ENCODE measurements around the gene HGD. TPM values are rescaled to one million over a fixed set of nuclear protein-coding genes. Genes with fewer than 3 reads are reported as not detected.

Gene HGD
- total and polyA plus RNA-seq, 2 of the 13 experiments (the other 11 are each of a cell fraction or from before 2014, with no cell fraction given): 265 to 398 TPM

DNA sequence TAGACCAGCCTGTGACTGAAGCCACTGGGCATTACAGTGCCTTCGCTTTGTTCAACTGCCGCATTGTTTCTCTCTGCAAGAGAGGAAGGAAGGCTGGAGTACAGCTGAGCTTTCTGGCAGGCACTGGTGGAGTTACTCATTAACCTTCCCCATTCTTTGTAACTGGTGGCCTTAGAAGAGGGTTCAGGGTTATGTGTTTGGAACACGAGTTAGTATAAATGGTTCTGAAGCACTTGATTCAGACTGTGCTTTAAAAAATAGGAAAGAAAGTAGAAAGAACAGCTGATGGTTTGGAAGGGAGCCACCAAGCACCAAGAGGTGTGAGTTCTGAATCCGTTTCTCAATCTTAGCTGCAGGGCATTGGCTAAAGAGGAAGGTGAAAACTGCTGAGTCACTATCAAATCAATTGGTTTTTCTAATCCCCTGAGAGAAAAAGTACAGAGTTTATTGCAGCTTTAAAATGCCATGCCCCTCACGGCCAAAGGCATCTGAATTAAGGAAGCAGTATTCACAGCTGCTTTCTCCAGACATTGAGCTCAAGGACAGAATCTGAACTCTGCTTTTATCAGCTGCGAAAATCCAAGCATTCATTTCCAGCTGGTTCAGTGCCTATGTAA lies 3.6 kb downstream of the HGD start (continued):
- TF ChIP-seq EED (CRISPR knock-in tag; IDR thresholded peaks at IDR 0.05) (no peak), ZNF430 (CRISPR knock-in tag; IDR thresholded peaks at IDR 0.05) (no peak; the same call in 1 of the 2 replicates), ZBED4 (CRISPR knock-in tag; IDR thresholded peaks at IDR 0.05; ENCODE audit: borderline replicate concordance) (no peak), IKZF4 (CRISPR knock-in tag; IDR thresholded peaks at IDR 0.05; ENCODE audit: borderline replicate concordance, low read depth, not compliant biosample characterization) (no peak), GABPA (IDR thresholded peaks at IDR 0.05; ENCODE audit: low read depth, low read length) (no peak), GABPA (CRISPR knock-in tag; IDR thresholded peaks at IDR 0.05; ENCODE audit: low read depth) (0 out of 2 replicates have a peak, but pooled peaks have one; percentile 19), ZFP91 (CRISPR knock-in tag; IDR thresholded peaks at IDR 0.05; ENCODE audit: borderline replicate concordance) (no peak), ZNF770 (CRISPR knock-in tag; IDR thresholded peaks at IDR 0.05) (no peak; the same call in 1 of the 2 replicates), ZFYVE20 (CRISPR knock-in tag; IDR thresholded peaks at IDR 0.05; ENCODE audit: borderline replicate concordance, low read depth) (no peak), TGIF2 (CRISPR knock-in tag; IDR thresholded peaks at IDR 0.05) (no peak), ONECUT2 (CRISPR knock-in tag; IDR thresholded peaks at IDR 0.05) (peak; percentile 48; the same call in 1 of the 2 replicates), KAT2B (IDR thresholded peaks at IDR 0.05; ENCODE audit: borderline replicate concordance, low read depth, low read length) (no peak), NFIC (IDR thresholded peaks at IDR 0.05; ENCODE audit: low read length) (peak; percentile 79), GZF1 (CRISPR knock-in tag; IDR thresholded peaks at IDR 0.05) (no peak), REL (CRISPR knock-in tag; conservative IDR thresholded peaks at IDR 0.05) (no peak), MEF2D (CRISPR knock-in tag; IDR thresholded peaks at IDR 0.05) (peak; percentile 75; the same call in 1 of the 2 replicates), ZNF543 (CRISPR knock-in tag; IDR thresholded peaks at IDR 0.05) (no peak)
- TF ChIP-seq, protein P1, sequence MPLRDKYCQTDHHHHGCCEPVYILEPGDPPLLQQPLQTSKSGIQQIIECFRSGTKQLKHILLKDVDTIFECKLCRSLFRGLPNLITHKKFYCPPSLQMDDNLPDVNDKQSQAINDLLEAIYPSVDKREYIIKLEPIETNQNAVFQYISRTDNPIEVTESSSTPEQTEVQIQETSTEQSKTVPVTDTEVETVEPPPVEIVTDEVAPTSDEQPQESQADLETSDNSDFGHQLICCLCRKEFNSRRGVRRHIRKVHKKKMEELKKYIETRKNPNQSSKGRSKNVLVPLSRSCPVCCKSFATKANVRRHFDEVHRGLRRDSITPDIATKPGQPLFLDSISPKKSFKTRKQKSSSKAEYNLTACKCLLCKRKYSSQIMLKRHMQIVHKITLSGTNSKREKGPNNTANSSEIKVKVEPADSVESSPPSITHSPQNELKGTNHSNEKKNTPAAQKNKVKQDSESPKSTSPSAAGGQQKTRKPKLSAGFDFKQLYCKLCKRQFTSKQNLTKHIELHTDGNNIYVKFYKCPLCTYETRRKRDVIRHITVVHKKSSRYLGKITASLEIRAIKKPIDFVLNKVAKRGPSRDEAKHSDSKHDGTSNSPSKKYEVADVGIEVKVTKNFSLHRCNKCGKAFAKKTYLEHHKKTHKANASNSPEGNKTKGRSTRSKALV (CRISPR knock-in tag; IDR thresholded peaks at IDR 0.05): peak; percentile 75; the same call in 1 of the 2 replicates
- TF ChIP-seq, protein P2, sequence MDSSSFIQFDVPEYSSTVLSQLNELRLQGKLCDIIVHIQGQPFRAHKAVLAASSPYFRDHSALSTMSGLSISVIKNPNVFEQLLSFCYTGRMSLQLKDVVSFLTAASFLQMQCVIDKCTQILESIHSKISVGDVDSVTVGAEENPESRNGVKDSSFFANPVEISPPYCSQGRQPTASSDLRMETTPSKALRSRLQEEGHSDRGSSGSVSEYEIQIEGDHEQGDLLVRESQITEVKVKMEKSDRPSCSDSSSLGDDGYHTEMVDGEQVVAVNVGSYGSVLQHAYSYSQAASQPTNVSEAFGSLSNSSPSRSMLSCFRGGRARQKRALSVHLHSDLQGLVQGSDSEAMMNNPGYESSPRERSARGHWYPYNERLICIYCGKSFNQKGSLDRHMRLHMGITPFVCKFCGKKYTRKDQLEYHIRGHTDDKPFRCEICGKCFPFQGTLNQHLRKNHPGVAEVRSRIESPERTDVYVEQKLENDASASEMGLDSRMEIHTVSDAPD (CRISPR knock-in tag; IDR thresholded peaks at IDR 0.05): no peak; the same call in 1 of the 2 replicates

Data from HepG2 (cell line).